ENCODE data around the gene CDC40. TPM values are rescaled to one million over a fixed set of nuclear protein-coding genes. Genes with fewer than 3 reads are reported as not detected.

The CDC40 gene
- total RNA-seq, 2 experiments from 2014 or later, result 25.5 to 26.0 TPM

DNA sequence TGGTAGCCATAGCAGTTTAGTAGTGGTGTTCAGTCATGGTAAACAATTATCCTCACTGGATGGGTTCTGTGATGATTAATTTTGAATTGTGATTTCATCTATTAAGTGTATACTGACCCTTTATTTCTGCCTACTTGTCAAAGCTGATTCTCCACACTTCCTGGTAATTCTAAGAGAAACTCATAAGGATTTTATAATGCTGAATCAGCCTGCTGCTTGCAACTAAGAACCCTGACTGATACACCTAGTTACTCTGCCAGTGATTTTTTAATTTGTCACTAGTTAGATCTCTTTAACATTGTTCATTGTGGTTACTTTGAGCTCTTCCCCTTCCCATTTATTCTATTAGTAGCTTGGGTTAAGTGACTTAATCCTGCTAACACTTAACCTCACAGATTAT lies 8.6 kb downstream of the CDC40 start:
- Mint-ChIP-seq H3K36me3 (ENCODE audit: low read depth) (peaks cover 3% of the 10 kb centered on the region), H3K27me3 (no peaks in the 10 kb centered on the region), H3K4me1 (ENCODE audit: low read depth) (peaks cover 32% of the 10 kb centered on the region), H3K27ac (no peak overlapping the region), H3K4me3 (no peak overlapping the region), H3K9me3 (no peaks in the 10 kb centered on the region)
- ATAC-seq (no peak), DNase-seq (no peak)
- intact Hi-C loops (cut with micrococcal nuclease), result no loop called here
- TF ChIP-seq, protein P1, sequence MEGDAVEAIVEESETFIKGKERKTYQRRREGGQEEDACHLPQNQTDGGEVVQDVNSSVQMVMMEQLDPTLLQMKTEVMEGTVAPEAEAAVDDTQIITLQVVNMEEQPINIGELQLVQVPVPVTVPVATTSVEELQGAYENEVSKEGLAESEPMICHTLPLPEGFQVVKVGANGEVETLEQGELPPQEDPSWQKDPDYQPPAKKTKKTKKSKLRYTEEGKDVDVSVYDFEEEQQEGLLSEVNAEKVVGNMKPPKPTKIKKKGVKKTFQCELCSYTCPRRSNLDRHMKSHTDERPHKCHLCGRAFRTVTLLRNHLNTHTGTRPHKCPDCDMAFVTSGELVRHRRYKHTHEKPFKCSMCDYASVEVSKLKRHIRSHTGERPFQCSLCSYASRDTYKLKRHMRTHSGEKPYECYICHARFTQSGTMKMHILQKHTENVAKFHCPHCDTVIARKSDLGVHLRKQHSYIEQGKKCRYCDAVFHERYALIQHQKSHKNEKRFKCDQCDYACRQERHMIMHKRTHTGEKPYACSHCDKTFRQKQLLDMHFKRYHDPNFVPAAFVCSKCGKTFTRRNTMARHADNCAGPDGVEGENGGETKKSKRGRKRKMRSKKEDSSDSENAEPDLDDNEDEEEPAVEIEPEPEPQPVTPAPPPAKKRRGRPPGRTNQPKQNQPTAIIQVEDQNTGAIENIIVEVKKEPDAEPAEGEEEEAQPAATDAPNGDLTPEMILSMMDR (IDR thresholded peaks at IDR 0.05), result no peak
- ChIA-PET POLR2A (interaction anchor here (0.9 to 1.1 kb wide), 2 partner anchors 8 to 10 kb away, joined by 3 to 5 read pairs; partner anchors contain the start of gene CDC40), CTCF (interaction anchor here (0.9 to 2.4 kb wide), 3 partner anchors 9 to 149 kb away, joined by 3 to 9 read pairs (median 7); partner anchors contain the start of genes CDC40 and WASF1)

DNA sequence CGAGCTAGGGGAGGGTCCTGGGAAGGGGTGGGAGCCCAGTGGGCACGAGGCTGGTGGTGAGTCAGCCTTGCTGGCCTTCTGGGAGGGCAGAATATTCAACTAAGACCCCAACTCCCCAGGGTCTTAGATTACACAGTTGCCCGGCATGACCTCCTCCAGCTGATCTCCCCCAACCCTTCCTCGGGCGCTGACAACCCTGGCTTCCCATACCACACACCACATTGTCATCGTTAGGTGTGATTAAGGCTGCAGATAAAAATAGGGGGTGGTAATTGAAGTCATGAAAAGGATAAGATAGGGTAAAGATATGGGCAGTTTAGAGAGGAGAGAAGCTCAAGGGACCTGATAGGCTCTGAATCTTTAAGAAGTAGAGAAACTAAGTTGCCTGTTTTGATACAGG lies 10.5 kb downstream of the CDC40 start:
- intact Hi-C loops (cut with micrococcal nuclease), result no loop called here
- no peak overlapping the region for H3K4me3 Mint-ChIP-seq
- no peak overlapping the region for H3K27ac Mint-ChIP-seq
- no peak for DNase-seq
- peaks cover 10% of the 10 kb centered on the region for H3K36me3 Mint-ChIP-seq (ENCODE audit: low read depth)
- no peaks in the 10 kb centered on the region for H3K9me3 Mint-ChIP-seq
- CTCF ChIA-PET, result no interaction called here
- no peaks in the 10 kb centered on the region for H3K27me3 Mint-ChIP-seq
- TF ChIP-seq, protein P1 (IDR thresholded peaks at IDR 0.05), result no peak
- no peak for ATAC-seq
- H3K4me1 Mint-ChIP-seq (ENCODE audit: low read depth), result peaks cover 32% of the 10 kb centered on the region
- POLR2A ChIA-PET, result interaction anchor here (1.2 kb wide), 1 partner anchor 8 kb away, joined by 4 read pairs; no protein-coding TSS in a partner anchor

DNA sequence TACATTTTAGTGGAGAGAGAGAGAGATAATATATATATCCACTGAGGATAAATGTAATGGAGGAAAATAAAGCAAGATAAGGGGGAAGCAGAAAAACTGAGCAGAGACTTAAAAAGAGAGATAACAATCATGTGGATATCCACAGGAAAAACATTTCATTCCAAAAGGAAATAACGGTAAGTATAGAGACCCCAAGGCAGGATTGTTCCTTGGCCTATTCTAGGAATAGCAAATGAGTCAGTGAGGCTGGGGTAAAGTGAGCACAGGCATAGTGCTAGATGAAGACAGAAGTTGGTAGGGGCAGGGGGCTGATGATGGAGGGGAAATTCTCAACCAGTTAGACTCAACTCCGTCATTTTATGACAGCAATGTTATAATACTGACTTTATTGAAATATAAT lies 11.2 kb downstream of the CDC40 start:
- ATAC-seq, result no peak
- Mint-ChIP-seq H3K4me3 (no peak overlapping the region), H3K9me3 (no peaks in the 10 kb centered on the region), H3K27me3 (no peaks in the 10 kb centered on the region), H3K27ac (no peak overlapping the region), H3K36me3 (ENCODE audit: low read depth) (peaks cover 10% of the 10 kb centered on the region), H3K4me1 (ENCODE audit: low read depth) (peaks cover 27% of the 10 kb centered on the region)
- POLR2A ChIA-PET, result interaction anchor here (1.2 kb wide), 1 partner anchor 7 kb away, joined by 4 read pairs; no protein-coding TSS in a partner anchor
- intact Hi-C loops (cut with micrococcal nuclease), result no loop called here
- DNase-seq, result no peak
- TF ChIP-seq, protein P1 (IDR thresholded peaks at IDR 0.05), result no peak
- CTCF ChIA-PET, result no interaction called here

DNA sequence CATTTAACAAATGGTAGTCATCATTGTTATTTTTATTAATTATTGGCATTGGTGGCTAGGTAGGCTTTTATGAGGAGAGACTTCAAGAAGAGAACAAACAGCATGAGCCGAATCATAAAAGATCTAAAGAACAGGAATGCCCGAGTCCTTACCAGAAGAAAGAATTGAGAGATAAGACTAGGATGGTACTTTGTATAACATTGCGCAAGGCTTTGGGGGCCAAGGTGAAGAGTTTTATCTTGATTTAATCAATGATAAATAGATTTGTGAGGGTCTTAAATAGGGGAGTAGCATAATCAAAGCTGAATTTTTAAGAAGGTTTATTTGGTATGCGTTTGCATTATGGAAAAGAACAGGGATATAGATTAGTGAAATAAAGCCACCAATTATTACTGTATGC lies 15.4 kb downstream of the CDC40 start:
- intact Hi-C loops (cut with micrococcal nuclease), result no loop called here
- CTCF ChIA-PET, result interaction anchor here (1.3 to 1.6 kb wide), 2 partner anchors 10 to 156 kb away, joined by 3 to 4 read pairs; no protein-coding TSS in a partner anchor
- TF ChIP-seq, protein P1 (IDR thresholded peaks at IDR 0.05), result no peak
- DNase-seq (no peak), ATAC-seq (no peak)
- H3K4me3 Mint-ChIP-seq, result no peak overlapping the region
- POLR2A ChIA-PET, result no interaction called here
- H3K27ac Mint-ChIP-seq, result no peak overlapping the region
- H3K9me3 Mint-ChIP-seq, result no peaks in the 10 kb centered on the region
- H3K4me1 Mint-ChIP-seq (ENCODE audit: low read depth), result peaks cover 23% of the 10 kb centered on the region
- H3K27me3 Mint-ChIP-seq, result no peaks in the 10 kb centered on the region
- H3K36me3 Mint-ChIP-seq (ENCODE audit: low read depth), result peaks cover 16% of the 10 kb centered on the region

DNA sequence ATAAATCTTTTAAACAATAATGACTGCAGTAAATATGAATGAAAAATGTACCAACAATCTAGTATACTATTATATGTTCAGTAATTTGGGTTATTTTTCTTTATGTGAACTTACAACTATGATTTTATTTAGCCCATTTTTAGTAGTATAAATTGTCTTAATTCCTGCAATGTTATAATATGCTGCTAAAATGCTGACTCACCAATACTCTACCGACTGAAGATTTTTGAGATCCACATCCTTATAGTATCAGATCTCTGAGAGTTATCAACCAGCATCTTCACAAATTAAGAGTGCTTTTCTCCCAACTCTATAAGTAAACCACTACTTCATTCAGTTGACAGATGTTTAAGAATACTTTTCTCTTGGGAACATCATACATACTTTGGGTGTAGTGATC lies 16.6 kb downstream of the CDC40 start:
- intact Hi-C loops (cut with micrococcal nuclease), result no loop called here
- Mint-ChIP-seq H3K27me3 (no peaks in the 10 kb centered on the region), H3K4me1 (ENCODE audit: low read depth) (peaks cover 23% of the 10 kb centered on the region), H3K4me3 (no peak overlapping the region), H3K36me3 (ENCODE audit: low read depth) (peaks cover 16% of the 10 kb centered on the region), H3K27ac (no peak overlapping the region), H3K9me3 (no peaks in the 10 kb centered on the region)
- DNase-seq (no peak), ATAC-seq (no peak)
- ChIA-PET CTCF (interaction anchor here (1.6 kb wide), 1 partner anchor 11 kb away, joined by 3 read pairs; no protein-coding TSS in a partner anchor), POLR2A (interaction anchor here (0.6 kb wide), 1 partner anchor 14 kb away, joined by 3 read pairs; no protein-coding TSS in a partner anchor)
- TF ChIP-seq, protein P1 (IDR thresholded peaks at IDR 0.05), result no peak

Data from activated CD8-positive, alpha-beta T cell treated with anti-CD3 and anti-CD28 coated beads for 36 hours (primary cell).